ENCODE measurements around the gene GAB1. TPM values are rescaled to one million over a fixed set of nuclear protein-coding genes. Genes with fewer than 3 reads are reported as not detected.

Gene GAB1
- total and polyA plus RNA-seq, 4 donors = 2.4 to 31.3 (median 6.9) TPM

GRCh38 chr4:143502231-143502630, 165.6 kb downstream of the GAB1 start:
- TF ChIP-seq ZBTB33 (IDR thresholded peaks at IDR 0.05) = no peak
- TF ChIP-seq RXRA (IDR thresholded peaks at IDR 0.05) = no peak
- TF ChIP-seq HNF4G (IDR thresholded peaks at IDR 0.05) = no peak
- TF ChIP-seq MAX (IDR thresholded peaks at IDR 0.05) = no peak
- no peak for TF ChIP-seq ATF3 (IDR thresholded peaks at IDR 0.05)
- TF ChIP-seq CTCF (IDR thresholded peaks at IDR 0.05; ENCODE audit: low read depth, low read length, missing input control) = no peak
- no peak for TF ChIP-seq FOXA1 (IDR thresholded peaks at IDR 0.05)
- no peak for TF ChIP-seq HNF4A (conservative IDR thresholded peaks at IDR 0.05)
- no peak for TF ChIP-seq SP1 (IDR thresholded peaks at IDR 0.05)
- no peak for TF ChIP-seq FOXA2 (IDR thresholded peaks at IDR 0.05)
- no peak for TF ChIP-seq TAF1 (conservative IDR thresholded peaks at IDR 0.05)
- TF ChIP-seq REST (IDR thresholded peaks at IDR 0.05) = no peak
- no peak for TF ChIP-seq NR2F2 (IDR thresholded peaks at IDR 0.05)
- no peak for TF ChIP-seq JUND (IDR thresholded peaks at IDR 0.05)
- TF ChIP-seq RAD21 (IDR thresholded peaks at IDR 0.05) = no peak
- no peak for TF ChIP-seq EGR1 (IDR thresholded peaks at IDR 0.05; ENCODE audit: low read depth in 2 of 2)
- H3K4me3 ChIP-seq (ENCODE audit: low read depth in 1 of 3, low read length in 3 of 3) = no peak overlapping the region
- no peak overlapping the region for H3K9ac ChIP-seq (ENCODE audit: low read depth in 1 of 2, low read length in 2 of 2)
- H3K27ac ChIP-seq (ENCODE audit: low read depth in 1 of 2, low read length in 2 of 2) = no peak overlapping the region
- no peaks in the 10 kb centered on the region for H3K27me3 ChIP-seq (ENCODE audit: control insufficient read depth in 4 of 4, insufficient read depth in 4 of 4, low read length in 3 of 4)
- WGBS = 85% methylated on average over 1 of the region's 1 CpG
- H3K4me1 ChIP-seq (ENCODE audit: control insufficient read depth in 4 of 4, insufficient read depth in 4 of 4, low read length in 3 of 4) = no peaks in the 10 kb centered on the region
- H3K36me3 ChIP-seq (ENCODE audit: control insufficient read depth in 4 of 4, insufficient read depth in 3 of 4, low read depth in 1 of 4, low read length in 3 of 4) = no peaks in the 10 kb centered on the region
- H3K9me3 ChIP-seq (ENCODE audit: control insufficient read depth in 4 of 4, low read length in 3 of 4) = no peaks in the 10 kb centered on the region
- DNase-seq (ENCODE audit: low spot score) = no peak

- H3K4me1 ChIP-seq (ENCODE audit: control insufficient read depth in 4 of 4, insufficient read depth in 4 of 4, low read length in 3 of 4) = peaks cover 0 to 2% (median 0%) of the 10 kb centered on the region in 4 donors
- H3K9me3 ChIP-seq (ENCODE audit: control insufficient read depth in 4 of 4, low read length in 3 of 4) = no peaks in the 10 kb centered on the region
- no peak overlapping the region for H3K9ac ChIP-seq (ENCODE audit: low read depth in 1 of 2, low read length in 2 of 2)
- H3K4me3 ChIP-seq (ENCODE audit: low read depth in 1 of 3, low read length in 3 of 3) = no peak overlapping the region
- TF ChIP-seq YY1 (IDR thresholded peaks at IDR 0.05) (no peak), RXRA (IDR thresholded peaks at IDR 0.05) (no peak), RAD21 (IDR thresholded peaks at IDR 0.05) (no peak), HNF4A (conservative IDR thresholded peaks at IDR 0.05) (no peak), MAX (IDR thresholded peaks at IDR 0.05) (no peak), SP1 (IDR thresholded peaks at IDR 0.05) (no peak), FOXA2 (IDR thresholded peaks at IDR 0.05) (no peak), HNF4G (IDR thresholded peaks at IDR 0.05) (no peak), GABPA (IDR thresholded peaks at IDR 0.05 in 1 of 2, conservative IDR thresholded peaks at IDR 0.05 in 1 of 2) (no peak), TAF1 (conservative IDR thresholded peaks at IDR 0.05) (no peak), ZBTB33 (IDR thresholded peaks at IDR 0.05) (no peak), REST (IDR thresholded peaks at IDR 0.05) (no peak), NR2F2 (IDR thresholded peaks at IDR 0.05) (no peak), FOXA1 (IDR thresholded peaks at IDR 0.05) (no peak)
- DNase-seq (ENCODE audit: low spot score) = no peak
- no peaks in the 10 kb centered on the region for H3K27me3 ChIP-seq (ENCODE audit: control insufficient read depth in 4 of 4, insufficient read depth in 4 of 4, low read length in 3 of 4)
- 96% methylated on average over 1 of the region's 1 CpG for WGBS
- H3K36me3 ChIP-seq (ENCODE audit: control insufficient read depth in 4 of 4, insufficient read depth in 3 of 4, low read depth in 1 of 4, low read length in 3 of 4) = no peaks in the 10 kb centered on the region
- H3K27ac ChIP-seq (ENCODE audit: low read depth in 1 of 2, low read length in 2 of 2) = no peak overlapping the region
These were observed 169.4 kb downstream of the GAB1 start for GRCh38 chr4:143506031-143506430.

All from liver (tissue), 9 donors.